ENCODE data around the gene LRRC47.

- no peak for TF ChIP-seq CTCF (IDR thresholded peaks at IDR 0.05)
- no peak for TF ChIP-seq POLR2A (IDR thresholded peaks at IDR 0.05)
- no peak for TF ChIP-seq POLR2AphosphoS5 (IDR thresholded peaks at IDR 0.05)
- no peak for TF ChIP-seq EP300 (IDR thresholded peaks at IDR 0.05)
These were observed 3.8 kb upstream of the LRRC47 start for GRCh38 chr1:3799976-3800685.

Measured in stomach (tissue), 4 donors.